Activated naive CD4-positive, alpha-beta T cell treated with anti-CD3 and anti-CD28 coated beads, Interleukin-2, amount 50 U/mL, for 16 hours (primary cell): ENCODE measurements around the gene EHD4.

ENCODE experiments used
- DNase-seq: peaks from one replicate; pipeline ENCODE4 v3.0.0-alpha.2; 2020

EHD4 gene

DNA sequence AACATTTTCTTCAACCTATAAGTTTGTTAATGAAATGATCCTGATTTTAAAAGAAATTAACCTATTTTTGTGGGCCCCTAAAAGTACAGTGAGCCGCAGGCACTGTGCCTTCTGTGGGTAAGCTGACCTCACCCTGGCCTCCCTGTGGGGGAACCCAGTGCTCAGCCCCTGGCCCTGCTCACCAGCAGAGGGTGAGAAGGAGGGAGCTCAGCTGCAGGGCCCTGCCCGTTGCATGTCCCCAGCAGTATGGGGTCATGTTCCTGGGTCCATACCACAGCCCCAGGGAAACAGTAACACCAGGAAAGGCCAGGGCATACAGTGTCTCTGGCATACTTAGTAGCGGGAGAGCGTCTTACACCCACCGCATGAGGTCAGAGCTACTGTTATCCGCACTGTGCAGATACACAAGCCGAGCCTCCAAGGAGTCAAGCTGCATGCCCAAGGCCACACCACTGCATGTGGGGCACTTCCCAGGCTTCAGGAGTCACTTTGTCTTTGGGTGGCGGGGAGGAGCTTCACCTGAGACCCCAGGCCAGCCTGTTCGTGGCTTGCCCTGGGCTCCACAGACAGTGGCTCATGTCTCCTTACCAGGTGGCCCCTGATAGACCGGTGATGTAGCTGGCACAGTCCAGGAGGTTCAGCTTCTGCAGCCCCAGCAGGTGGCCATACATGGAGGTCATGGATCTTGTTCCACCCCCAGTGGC lies 22.6 kb upstream of the EHD4 start:
- no peak for DNase-seq

DNA sequence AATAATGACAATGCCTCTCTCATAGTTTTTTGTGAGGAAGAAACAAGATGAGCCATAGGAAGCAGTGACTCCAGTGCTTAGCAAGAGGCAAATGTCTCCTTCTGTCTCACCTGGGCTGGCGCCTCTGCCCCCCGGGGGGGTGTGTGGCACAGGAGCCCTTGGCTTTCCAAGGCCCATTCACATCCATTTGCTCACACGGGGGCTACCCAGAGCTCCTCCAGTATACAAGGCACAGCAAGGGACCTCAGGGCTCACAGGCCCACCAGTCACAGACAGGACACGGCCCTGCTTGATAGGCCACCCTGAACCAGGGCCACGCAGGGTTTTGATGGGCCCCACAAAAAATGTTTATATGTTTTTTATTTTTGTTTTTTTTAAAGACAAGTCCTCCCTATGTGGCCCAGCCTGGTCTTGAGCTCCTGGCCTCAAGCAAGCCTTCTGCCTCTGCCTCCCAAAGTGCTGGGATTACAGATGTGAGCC lies 21.9 kb upstream of the EHD4 start:
- no peak for DNase-seq

DNA sequence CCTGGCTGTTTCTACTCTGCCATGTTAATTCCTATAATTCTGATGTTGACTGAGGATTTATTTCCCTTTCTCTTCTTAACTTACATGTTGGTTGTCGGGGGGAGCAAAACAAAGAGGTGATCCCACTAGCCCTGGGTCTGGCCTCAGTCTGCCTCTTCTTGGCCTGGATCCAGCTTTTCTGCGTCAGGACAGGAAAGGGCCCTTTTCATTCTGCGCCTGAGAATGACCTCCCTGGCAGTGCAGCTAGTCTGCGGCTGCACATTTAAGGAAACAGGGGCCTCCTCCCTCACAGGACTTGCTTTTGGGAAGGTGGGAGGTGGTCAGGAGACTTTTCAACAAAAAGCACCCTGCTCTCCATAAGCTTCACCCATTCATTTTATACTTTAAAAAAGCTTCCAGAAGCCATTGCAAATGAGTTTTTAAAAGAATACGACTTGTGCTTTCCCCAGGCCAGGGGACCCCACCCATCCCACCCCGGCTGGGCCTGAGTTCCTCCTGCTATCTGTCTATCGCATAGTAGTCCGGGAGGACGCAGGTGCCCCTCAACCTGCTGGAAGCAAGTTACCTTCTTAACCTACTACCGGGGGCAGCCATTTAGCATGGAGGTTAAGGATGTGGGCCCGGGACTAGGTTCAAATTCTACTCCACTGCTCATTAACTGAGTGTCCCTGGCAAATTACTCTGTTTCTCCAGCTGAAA lies 21.3 kb upstream of the EHD4 start:
- no peak for DNase-seq

DNA sequence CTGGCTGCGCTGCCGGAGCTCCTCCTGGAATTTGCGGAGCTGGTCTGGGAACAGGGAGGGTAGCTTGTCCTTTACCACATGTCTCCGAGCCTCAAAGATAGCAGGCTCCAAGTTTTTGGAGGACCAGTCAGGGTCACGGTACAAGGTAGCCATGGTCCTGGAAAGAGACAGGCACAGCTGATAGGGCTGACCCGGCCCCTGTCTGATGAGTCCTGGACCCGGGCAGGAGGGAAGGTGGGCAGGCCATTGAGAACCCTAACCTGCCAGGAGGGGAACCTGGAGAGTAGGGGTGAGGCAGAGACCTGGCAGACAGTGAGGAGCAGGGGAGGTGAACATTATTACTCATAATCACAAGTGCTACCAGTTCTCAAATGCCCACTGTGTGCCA lies 20.4 kb upstream of the EHD4 start:
- DNase-seq, result no peak

DNA sequence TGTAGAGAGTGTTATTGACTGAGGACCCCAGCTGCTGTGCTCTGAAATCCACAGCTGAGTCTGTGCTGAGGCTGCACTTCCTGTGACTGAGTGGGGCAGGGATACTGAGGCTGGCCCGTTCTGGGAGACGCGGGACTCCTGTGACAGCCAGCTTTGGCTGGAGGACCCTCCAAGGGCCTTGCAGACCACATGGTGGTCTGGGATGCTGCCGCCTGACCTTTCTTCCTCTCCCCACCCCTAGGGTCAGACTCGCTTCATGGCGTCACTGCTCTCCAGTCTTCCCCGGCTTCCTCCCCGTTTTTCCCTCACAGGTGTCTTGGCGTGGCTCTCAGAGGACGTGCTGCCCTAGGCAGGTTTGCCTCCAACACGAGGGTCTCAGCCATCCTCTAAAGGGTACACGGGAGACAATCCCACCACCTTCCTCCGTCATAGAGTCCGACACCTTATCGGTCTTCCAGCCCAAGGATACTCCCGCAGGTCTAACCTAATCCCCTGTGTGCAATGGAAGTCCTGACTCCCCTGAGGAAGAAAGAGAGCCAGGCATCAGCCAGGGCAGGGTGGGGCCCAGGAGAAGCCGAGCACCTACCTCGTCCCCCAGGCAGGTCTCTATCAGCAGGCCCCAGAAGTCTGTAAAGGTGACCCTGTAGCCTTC lies 19.9 kb upstream of the EHD4 start:
- DNase-seq, result no peak

DNA sequence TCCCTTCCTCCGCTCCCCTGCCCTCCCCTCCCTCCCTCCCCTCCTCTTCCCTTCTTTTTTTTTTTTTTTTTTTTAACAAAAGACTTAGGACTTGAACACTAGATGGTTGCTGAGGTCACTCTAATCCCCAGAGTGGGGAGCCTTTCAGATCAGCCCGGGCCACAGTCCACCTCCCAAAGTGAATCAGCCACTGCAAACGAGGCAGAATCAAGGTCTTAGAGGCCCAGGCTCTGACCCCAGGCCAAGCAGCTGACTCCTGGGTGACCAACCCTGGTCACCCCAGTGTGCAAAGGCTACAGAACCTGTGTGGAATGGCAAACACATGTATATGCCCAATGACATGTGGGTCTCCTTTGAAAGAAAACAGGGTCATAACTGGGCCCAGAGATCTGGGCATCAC lies 18.3 kb upstream of the EHD4 start:
- no peak for DNase-seq

DNA sequence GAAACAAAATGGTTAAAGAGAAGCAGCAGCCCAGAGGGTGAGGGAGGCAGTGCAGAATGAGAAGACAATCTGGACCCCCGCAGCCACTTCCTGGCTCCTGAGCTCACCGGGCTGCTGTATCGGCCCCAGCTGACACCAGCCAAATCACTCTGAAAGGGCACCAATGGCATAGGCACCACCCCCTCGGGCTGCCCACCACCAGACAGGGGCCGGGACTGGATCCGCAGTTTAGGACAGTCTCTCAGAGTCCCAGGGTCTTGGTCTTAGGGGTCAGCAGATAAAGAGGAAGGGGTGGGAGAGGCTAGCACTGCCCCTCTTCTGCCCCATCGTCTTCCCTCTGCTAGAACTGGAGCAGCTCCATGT lies 17.9 kb upstream of the EHD4 start:
- no peak for DNase-seq

DNA sequence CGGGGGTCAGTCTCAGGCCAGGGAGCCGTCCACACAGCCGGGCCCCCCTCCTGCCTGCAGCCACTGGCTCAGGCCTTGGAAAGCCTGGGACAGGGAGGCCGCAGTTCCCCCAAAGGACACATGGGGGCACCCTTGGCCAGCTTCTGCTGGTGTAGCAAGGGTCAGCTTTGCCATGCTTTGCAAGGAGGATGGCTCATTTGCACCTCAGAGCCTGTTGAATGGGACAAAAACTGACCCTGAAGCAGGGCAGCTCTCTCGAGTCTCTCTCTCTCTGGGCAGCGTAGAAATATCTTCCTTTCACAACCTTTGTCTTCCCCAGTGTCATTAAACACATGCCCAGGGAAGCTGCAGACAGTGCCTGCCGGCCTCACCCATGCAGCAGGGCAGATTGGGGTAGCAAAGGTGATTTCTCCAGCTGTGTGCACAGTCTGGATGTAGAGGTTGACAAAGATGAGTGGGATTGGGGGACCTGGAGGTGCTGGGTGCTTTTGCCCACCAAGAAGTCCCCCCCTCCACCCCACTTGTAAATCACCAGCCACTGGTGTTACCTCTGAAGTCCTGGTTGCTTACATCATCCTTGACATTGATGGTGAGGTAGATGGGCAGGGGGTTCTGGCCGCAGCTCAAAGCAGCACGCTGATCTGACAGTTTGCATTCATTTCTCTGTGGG lies 17.4 kb upstream of the EHD4 start:
- DNase-seq, result peak; percentile 84

DNA sequence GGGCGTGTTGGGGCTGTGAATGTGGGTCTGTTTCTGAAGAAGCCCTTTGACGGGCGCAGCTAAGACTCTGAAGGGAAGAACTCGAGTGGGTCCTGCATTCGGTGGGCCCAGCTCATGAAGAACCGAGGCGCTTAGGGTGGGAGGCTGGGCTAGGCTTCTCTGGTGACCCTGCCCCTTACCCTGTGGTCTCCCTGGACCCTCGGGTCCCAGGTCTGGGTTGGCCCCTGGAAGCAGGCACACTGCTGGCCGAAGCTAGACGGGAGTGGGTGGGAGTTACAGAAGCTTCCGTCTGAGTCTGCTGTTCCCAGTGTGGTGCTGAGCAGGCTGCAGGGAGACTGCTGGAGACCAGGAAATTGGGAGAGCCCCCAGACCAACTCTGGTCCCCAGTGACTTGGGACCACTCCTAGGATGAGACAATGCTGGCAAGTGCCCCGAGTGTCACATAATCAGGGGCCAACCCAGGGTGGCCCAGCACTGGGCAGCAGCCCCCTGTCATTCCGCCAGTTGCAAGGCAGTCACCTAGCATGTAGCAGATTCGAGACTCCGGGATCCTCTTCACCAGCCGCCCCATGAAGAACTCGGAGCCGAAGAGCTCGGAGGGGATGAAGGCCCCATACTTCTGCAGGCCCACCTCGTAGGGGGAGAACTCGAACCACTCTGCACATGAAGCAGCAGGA lies 16.7 kb upstream of the EHD4 start:
- no peak for DNase-seq

DNA sequence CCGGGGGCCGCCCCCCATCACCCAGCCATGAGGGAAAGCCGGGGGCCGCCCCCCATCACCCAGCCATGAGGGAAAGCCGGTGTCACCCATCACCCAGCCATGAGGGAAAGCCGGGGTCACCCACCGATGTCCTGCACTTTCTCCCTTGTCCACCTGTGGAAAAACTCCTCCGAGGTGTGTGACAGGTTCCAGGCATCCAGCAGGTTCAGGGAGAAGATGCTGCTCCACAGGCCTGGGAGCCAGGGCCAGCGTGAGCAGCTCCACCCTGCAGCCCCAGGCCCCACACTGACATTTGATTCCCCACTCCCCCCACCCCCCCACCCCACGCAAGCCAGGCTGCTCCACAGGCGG lies 15.5 kb upstream of the EHD4 start:
- DNase-seq, result no peak

DNA sequence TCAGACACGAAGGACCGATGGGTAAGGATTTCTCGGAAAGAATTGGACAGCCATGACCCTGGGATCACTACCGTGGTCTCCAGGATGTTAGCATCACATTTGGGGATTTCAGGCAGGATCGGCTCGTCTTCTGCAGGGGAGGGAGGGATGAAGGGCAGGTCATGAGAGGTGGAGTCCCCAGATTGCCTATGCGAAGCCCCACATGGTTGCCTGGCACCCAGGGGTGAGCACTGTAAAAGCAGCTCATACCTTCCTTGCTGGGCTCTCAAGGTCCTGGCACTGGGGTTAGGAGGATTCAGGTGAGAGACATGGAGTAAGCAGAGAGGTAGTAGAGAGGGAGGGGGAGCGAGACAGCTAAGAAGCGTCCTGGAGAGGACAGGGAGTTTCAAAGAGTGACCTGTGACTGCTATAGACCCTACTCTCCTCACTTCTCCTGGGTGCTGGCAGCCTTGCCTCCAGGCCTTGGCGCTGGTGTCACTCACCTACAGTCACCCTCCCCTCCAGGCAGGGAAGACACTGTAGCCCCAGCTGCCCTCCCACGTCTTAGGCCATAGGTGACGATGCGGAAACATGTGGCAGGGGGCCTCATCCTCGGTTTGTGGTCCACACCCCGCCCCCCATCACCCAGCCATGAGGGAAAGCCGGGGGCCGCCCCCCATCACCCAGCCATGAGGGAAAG lies 15.0 kb upstream of the EHD4 start:
- DNase-seq, result no peak

DNA sequence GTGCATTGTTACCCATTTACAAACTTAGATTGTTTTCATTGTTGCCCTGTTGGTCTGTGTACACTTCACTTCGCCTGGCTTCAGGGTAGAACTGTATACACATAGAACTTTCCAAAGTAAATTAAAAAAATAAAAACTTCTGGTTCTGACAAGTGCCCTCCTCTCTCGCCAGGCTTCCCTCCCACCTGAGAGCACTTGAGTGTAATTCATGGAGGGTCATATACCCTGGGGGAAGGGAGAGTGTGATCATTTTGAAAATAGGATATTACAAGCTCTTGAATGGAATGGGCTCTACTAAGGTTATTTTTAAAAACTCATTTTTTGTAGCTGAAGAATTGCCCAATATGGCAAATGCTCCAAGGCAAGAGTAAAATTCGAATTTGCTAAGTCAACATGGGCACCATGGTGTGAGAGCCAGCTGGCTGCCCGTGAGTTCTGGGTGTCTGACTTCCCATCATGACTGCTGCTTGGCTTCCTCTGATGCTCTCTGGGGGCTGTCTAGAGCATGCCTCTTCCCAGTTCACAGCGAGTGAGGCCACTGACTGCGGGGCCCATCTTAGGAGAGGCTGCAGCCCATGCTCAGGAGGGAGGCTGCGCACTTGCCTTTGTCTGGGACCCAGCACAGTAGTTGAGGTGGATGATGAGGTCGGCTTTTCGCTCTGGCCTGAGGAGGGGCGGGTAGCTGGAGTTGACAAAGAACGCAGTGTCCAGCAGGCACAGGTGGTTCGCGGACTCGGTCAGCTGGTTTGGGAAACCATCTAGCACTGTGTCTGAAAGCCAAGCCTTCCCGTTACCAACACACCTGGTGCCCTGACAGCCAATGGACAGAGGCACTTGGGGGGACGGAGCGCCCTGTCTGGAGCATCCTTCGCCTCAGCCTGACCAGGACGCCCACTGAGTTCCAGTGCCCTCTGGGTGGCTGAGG lies 13.1 kb upstream of the EHD4 start:
- DNase-seq, result no peak

DNA sequence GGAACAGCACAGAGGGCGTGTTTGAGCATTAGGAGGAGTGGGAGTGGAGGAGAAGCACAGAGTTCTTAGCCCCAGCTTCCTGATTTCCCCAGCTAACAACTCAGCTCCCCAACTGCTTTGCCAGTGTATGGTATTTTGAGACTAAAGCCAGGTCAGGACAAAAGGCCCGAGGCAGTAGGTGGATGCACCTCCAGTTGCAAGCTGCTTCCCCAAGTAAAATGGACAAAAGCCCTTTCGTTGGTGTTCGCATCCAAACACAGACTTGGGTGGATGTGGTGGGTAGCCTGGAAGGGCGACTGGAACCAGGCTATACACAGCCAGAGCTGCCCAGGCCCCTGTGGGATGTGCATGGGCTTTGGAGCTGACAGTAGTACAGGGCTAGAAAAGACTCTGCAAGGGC lies 12.3 kb upstream of the EHD4 start:
- no peak for DNase-seq

DNA sequence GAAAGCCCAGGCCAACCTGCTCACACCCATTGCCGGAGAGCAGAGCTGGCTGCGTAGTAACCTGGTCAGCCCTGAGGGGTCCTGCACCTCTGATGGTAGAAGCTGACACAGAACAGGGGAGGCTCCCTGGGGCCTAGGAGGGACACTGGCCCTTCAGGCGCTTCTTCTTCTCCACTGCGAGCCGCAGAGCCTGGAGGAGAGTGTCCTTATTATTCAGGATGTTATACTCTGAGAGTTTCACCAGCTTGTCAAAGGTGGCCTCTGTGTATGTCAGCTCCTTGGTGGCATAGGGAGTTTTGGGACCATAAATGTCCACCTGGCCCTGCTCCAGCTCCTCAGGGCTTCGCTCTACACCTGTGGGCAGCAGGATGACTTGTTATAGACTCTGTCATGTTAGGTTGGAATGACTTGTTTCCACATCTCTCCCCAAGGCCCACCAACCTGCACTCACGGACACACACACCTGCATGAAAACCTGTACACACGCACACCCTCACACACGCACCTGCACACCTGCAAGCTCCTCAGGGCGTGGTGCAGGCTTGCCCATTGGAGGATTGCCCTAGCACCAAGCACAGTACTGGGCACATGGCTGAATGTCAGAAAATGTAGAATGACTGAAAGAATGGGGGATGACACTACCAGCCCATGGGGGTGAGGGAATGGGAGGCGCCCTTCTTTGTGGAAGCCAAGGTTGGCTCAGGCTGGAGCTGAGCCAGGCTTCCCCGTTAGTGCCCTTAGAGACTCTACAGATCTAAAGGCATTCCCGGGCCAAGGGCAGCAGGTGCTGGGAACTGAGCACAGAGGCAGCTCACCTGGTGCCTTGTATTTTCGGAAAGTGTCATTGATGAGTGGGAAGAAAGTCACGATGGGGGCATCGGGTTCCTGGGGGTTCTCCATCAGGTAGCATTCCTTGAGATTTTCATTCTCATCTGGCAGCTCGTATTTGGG lies 11.5 kb upstream of the EHD4 start:
- DNase-seq, result no peak

DNA sequence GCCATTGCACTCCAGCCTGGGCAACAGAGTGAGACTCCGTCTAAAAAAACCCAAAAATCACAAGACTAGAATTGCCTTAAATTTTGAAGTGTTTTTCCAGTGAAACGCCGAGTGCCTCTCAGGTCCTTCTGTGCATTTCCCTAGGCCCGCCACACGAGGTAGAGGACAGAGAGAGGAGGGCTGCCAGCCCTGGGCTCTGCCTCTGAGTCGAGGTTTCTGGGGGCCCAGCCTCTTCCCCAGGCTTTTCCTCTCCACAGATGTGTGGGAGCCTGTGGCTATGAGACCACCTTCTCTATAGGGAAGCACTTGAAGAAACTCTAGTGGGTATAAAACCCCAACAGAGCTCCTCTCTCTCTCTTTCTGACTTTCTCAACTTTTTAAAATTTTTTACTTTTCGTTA lies 10.9 kb upstream of the EHD4 start:
- no peak for DNase-seq

DNA sequence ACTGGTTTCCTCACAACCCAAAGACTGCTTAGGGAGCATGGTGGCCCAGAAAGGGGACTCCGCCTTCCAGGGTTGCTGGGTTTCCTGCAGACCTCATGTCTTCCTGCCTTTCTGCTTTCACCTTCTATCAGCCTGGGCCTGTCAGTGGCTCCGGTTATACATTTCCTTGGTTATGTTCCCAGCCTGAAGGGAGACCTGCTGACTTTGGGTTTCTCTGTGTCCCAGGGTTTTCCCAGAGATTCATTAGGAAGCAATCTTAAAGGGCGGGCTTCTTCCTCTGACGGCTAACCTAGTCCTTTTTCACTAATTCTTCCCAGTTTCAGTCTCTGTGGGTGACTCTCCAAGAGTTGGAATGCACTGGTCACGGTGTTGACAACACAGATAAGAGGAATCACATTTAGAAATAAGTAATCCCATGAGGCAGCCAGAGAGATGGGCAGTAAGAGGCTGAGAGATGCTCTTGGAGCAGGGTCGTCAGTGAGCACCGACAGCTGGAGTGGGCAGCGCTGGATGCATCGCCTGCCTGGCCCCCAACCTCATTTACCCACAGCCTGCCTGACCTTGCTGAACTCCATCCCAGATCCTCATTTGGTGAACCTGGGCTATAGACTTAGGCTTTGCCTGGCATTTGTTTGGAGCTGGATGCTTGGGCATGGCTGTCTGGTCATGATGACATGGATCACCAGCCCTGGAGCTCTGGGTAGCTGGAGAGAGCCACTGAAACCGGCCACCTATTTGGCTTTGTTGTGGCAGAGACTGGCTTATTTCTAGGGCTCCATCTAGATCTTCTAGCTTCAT lies 10.0 kb upstream of the EHD4 start:
- no peak for DNase-seq

DNA sequence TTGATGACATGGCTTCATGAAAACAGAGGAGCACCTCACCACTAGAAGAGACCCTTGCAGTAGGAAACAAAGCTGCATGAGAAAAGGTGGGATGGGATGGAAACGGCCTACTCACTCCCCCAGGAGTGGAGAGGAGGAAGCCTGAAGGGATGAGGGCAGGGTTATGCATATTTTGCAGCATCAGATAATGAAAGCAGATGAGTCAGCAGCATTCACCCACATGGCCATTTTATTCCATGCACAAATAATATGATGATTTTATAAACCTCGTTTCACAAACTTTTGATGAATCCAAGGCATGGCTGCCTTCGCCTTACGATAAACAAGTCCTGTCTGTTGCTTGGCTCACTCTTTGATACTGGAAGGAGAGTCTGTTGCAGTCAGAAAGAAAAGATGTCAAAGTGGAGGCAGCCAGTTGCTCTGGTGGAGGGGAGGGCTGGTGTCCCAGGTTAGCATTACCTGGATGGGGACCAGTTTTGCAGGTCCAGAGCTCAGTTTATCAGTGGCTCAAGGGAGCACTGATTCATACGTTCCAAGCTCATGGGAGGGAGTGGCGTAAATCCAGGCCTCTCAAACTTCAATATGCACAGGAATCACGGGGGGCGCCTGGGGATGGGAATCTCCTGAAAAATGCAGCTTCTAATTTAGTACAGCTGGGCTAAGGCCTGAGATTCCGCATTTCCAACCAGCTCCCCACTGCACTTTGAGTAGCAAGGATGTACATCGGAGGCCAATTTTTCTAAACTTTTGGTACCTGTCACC lies 9.2 kb upstream of the EHD4 start:
- DNase-seq, result no peak

DNA sequence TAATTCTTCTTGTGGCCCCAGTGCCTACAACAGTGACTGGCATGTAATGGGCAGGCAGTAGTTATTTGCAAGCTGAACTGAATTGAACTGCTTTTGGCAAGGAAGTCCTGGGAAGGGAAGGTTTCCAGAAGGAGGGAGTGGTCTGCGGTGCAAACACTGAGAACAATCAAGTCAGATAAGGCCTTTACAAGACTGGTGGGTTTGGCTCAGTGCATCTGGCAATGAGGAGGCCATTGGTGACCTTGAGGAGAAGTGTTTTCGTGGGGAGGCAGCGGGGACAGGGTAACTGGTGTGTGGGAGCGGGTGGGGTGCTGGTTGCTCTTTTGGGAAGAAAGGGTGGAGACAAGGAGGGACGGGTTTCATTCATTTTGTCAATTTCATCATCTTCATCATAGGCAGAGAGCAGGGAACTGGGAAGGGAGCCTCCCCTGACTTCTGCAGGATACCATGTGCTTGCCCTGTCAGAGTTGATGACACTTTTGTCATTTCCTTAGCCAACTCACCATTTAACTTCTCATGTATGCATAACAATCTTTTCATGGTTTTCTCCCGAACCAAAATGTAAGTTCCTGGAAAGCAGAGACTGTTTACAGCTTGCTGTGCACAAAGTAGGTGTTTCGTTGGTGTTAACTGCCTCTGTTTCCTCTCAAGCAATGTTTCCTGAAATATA lies 8.4 kb upstream of the EHD4 start:
- no peak for DNase-seq
